Heart left ventricle (tissue), 16 donors: Measurements from ENCODE around the gene GLIS2. TPM values are rescaled to one million over a fixed set of nuclear protein-coding genes. Genes with fewer than 3 reads are reported as not detected.

Source experiments
- ATAC-seq, 4 donors: fragments of 200-7000 bp; cut with Tn5 transposase; one replicate each; pipeline ENCODE4 v1.9.1; 2020 to 2022; ENCODE audit warnings: moderate library complexity in 4 of 4, mild to moderate bottlenecking in 3 of 4, moderate number of reproducible peaks in 1 of 4
- DNase-seq, 5 donors: peaks; one replicate each; pipeline ENCODE4 v3.0.0-alpha.2; 2020
- H3K27ac ChIP-seq, 12 donors: fragments of 200-600 bp; sonication (generic) in 4 of 12; one replicate each; pipeline versions ENCODE4 v1.5.0 to v1.8.0; 2016 to 2022; ENCODE audit warnings: mild to moderate bottlenecking in 2 of 12
- H3K27me3 ChIP-seq, 9 donors: fragments of 200-600 bp; sonication (generic) in 2 of 9; one replicate each; pipeline versions ENCODE4 v1.5.1 to v1.8.0; 2016 to 2022; ENCODE audit warnings: mild to moderate bottlenecking in 3 of 9
- H3K36me3 ChIP-seq, 9 donors: fragments of 200-600 bp; sonication (generic) in 2 of 9; one replicate each; pipeline versions ENCODE4 v1.5.0 to v1.8.0; 2018 to 2022; ENCODE audit warnings: mild to moderate bottlenecking in 2 of 9
- H3K4me1 ChIP-seq, 12 donors: fragments of 200-600 bp; sonication (generic) in 4 of 12; one replicate each; pipeline versions ENCODE4 v1.5.0 to v1.8.0; 2016 to 2022; ENCODE audit warnings: mild to moderate bottlenecking in 3 of 12
- H3K4me3 ChIP-seq, 12 donors: fragments of 200-600 bp; sonication (generic) in 4 of 12; one replicate each; pipeline versions ENCODE4 v1.5.0 to v1.8.0; 2017 to 2022; ENCODE audit warnings: mild to moderate bottlenecking in 9 of 12, moderate library complexity in 4 of 12
- H3K9me3 ChIP-seq, 12 donors: fragments of 200-600 bp; sonication (generic) in 4 of 12; one replicate each; pipeline versions ENCODE4 v1.5.0 to v1.8.0; 2016 to 2022; ENCODE audit warnings: mild to moderate bottlenecking in 1 of 12
- CTCF ChIP-seq, 12 donors: fragments of 200-600 bp; sonication (generic) in 4 of 12; IDR thresholded peaks; one replicate each; pipeline versions ENCODE4 v1.5.0 to v1.8.0; 2018 to 2022; ENCODE audit warnings: antibody characterized with exemption in 12 of 12, mild to moderate bottlenecking in 5 of 12
- POLR2A ChIP-seq, 2 donors: fragments of 450-650 bp; IDR thresholded peaks; one replicate each; pipeline ENCODE4 v1.6.1; 2017; ENCODE audit warnings: antibody characterized with exemption in 2 of 2, mild to moderate bottlenecking in 2 of 2, moderate library complexity in 2 of 2
- WGBS, 4 donors: extraction: QIAGEN DNeasy Blood & Tissue Kit in 2 of 4; methylation state at CpG; one replicate each; pipeline versions ENCODE4 v1.1.5 to v1.1.7; 2013 to 2018; 5-methylcytosine and 5-hydroxymethylcytosine counted together
- intact Hi-C, 10 donors: fragments of 100-400 bp; cut with DNase I; formaldehyde crosslinking; loops; one replicate each; pipeline versions ENCODE4 v1.11.1 to v1.14.2; 2022
- polyA plus RNA-seq, 2 donors: library from polyadenylated mRNA; stranded (reverse); fragments of 200-250 nt; gene quantifications; one replicate each; pipeline ENCODE4 v1.2.3, GENCODE V29; 2013
- total RNA-seq, 9 donors: library from RNA; depleted of rRNA in 2 of 9; stranded (reverse); fragments of >200 nt in 2 of 9; fragmentation: NEBNext Ultra II Directional in 3 of 9; extraction: Animal tissue kit (Norgen Biotek cat#: 25700) in 3 of 9; gene quantifications; one replicate each; pipeline versions ENCODE4 v1.1.0 to v1.2.4, GENCODE V29; 2016 to 2023
- donor health status: ischemic (EF 13 %, LVEDD 7.1; RV severe dilation, severe dysfunction).
- donor health status: healthy with polysubstance abuse.
- donor health status: DM: no; HTN: yes; CAD: no.
- donor health status: DM: no; HTN: no; CAD: no.
- donor health status: ischemic (EF 25% LVEDD 6.9; RV normal size, moderate dysfunction).
- donor health status: ischemic (EF 25% LVEDD 5.7; RV mildly dilated, moderate dysfunction).
- donor health status: healthy.
- donor health status: DM: yes; HTN: yes; CAD: no.
- donor health status: ischemic (EF 35%, LVEDD 5.7; RV mildly dilated, moderate dysfunction).
- donor health status: nonischemic (EF 11% LVEDD 7.7; RV severe dilation, severe dysfunction).
- donor health status: DM: yes; HTN: yes; CAD: no.
- donor health status: PGD.
- donor health status: ischemic (EF 29% LVEDD 5.4; RV normal size, mild dysfunction).
- donor health status: nonischemic (EF 23%, LVEDD 6.1; RV moderate dilation, normal function).

The GLIS2 gene
- total and polyA plus RNA-seq, 11 donors: 7.6 to 23.4 (median 12.7) TPM

GRCh38 chr16:4309102-4309832 lies 6.6 kb upstream of the GLIS2 start:
- Histone ChIP-seq H3K4me1 (peaks cover 0 to 29% (median 21%) of the 10 kb centered on the region in 12 donors), H3K27ac (peak overlapping the region in 7 of 12 donors; percentile 30 to 70 (median 62)), H3K4me3 (no peak overlapping the region), H3K27me3 (peaks cover 0 to 10% (median 0%) of the 10 kb centered on the region in 9 donors), H3K9me3 (no peaks in the 10 kb centered on the region), H3K36me3 (no peaks in the 10 kb centered on the region)
- intact Hi-C loops: no loop called here
- DNase-seq: no peak
- TF ChIP-seq CTCF (IDR thresholded peaks at IDR 0.05): no peak
- no peak for TF ChIP-seq POLR2A (IDR thresholded peaks at IDR 0.05)
- WGBS, 4 donors: 87 to 90% (median 89%) methylated on average over 11 to 14 of the region's 14 CpGs
- ATAC-seq: no peak

- Histone ChIP-seq H3K36me3 (no peaks in the 10 kb centered on the region), H3K27ac (peak overlapping the region in 9 of 12 donors; percentile 19 to 70 (median 62)), H3K4me1 (peaks cover 0 to 35% (median 26%) of the 10 kb centered on the region in 12 donors), H3K4me3 (no peak overlapping the region), H3K9me3 (no peaks in the 10 kb centered on the region), H3K27me3 (peaks cover 0 to 16% (median 0%) of the 10 kb centered on the region in 9 donors)
- peak; percentile 13 to 60 (median 22) for ATAC-seq
- intact Hi-C loops: no loop called here
- 33 to 48% (median 35%) methylated on average over 4 to 11 of the region's 11 CpGs for WGBS, 4 donors
- TF ChIP-seq POLR2A (IDR thresholded peaks at IDR 0.05) (no peak), CTCF (IDR thresholded peaks at IDR 0.05) (peak; percentile 37 to 70 (median 55))
- DNase-seq: peak in 4 of 5 donors; percentile 64 to 79 (median 73)
These were observed 6.0 kb upstream of the GLIS2 start for GRCh38 chr16:4309833-4310266.

GRCh38 chr16:4313563-4314531 lies 2.0 kb upstream of the GLIS2 start:
- no peaks in the 10 kb centered on the region for H3K9me3 ChIP-seq
- peak overlapping the region in 1 of 12 donors; percentile 96 for H3K27ac ChIP-seq
- TF ChIP-seq POLR2A (IDR thresholded peaks at IDR 0.05) (no peak), CTCF (IDR thresholded peaks at IDR 0.05) (peak; percentile 39 to 79 (median 58))
- no peaks in the 10 kb centered on the region for H3K36me3 ChIP-seq
- H3K4me3 ChIP-seq: peak overlapping the region in 1 of 12 donors; percentile 9
- ATAC-seq: peak in 1 of 4 donors; percentile 2
- 17 to 23% (median 19%) methylated on average over 31 to 43 of the region's 43 CpGs for WGBS, 4 donors
- DNase-seq: no peak
- peaks cover 0 to 32% (median 0%) of the 10 kb centered on the region in 9 donors for H3K27me3 ChIP-seq
- H3K4me1 ChIP-seq: peaks cover 3 to 53% (median 35%) of the 10 kb centered on the region in 12 donors
- intact Hi-C loops: loop anchor here in 1 of 10 donors (2.0 kb wide), 1 partner anchor 13 kb away; no protein-coding TSS in a partner anchor
